GF-D8 (cell line): ENCODE data around the gene APOC1.

ENCODE experiments used
- DNase-seq: peaks from one replicate; lab custom pipeline; 2025; lab: John Stamatoyannopoulos, UW

APOC1 gene

DNA sequence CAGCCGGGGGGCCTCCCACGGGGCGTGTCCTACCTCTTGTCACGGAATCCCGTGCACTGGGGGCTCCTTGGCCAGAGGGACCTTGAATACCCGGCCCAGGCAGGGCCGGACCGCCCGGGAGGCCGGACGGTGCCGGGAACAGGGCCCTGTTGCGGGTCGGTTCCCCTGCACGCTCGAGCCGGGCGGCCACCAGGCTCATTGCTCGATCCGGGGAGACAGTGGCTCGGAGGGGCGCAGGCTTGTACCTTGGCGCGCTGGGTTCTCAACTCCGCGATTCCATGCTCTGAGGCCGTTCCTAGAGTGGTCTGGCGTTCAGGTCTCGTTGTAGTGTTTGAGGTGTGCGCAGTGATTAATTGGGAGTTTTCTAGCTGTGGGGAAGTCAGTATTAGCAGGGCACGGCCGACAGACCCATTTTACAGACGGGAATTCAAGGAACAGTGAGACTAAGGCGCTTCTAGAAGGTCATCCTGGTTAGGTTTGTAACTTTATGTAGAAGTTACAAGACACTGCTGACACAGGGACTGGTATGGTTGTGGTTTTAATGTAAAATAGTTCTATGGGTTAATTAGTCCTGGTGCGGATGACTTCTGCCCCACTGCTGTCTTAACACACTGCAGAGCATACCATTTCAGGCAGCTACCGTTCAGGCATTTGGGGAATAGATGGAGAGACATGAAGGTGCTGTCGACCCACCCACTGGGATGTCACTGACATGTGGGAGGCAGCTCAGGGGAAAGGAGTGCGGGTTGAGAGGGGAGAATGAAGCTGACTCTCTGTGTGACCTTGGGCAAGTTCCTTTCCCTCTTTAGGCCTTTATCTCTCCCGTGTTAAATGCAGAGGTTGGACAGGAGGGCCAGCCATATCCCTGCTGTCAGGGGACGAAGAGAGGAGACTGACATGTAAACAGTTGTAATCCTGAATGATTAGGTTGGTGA lies 41.4 kb downstream of the APOC1 start:
- no peak for DNase-seq

DNA sequence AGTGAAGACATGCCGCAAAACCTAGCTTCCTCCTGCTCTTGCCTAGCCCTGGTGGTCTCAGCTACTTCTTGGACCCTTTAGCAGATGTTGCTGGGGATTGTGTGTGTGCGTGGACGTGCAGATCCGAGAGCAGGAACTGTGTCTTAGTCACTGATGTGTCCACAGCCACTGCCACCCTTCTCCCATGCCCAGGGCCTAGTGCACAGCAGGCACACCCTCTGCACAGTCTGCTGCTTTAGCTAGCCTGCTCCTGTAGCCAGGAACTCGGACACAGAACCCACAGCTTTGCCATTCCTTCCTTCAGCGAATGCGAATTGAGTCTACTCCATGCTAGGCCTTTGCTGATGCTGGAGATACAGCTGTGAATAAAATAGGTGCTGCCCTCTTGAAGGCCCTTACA lies 43.1 kb downstream of the APOC1 start:
- no peak for DNase-seq

DNA sequence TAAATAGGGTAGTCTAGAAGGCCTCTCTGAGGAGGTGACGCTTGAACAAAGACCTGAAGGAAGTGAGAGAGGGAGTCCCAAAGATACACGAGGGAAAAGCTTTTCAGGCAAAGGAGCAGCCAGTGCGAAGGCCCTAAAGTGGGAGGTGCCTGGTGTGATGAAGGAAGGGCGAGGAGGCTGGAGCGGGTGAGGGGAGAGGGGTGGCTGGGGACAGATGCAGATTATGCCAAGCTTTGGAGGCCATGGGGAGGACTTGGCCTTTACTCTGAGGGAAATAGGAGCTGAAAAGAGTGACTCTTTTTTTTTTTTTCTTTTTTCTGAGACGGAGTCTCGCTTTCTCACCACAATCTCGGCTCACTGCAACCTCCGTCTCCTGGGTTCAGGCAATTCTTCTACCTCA lies 43.7 kb downstream of the APOC1 start:
- no peak for DNase-seq

DNA sequence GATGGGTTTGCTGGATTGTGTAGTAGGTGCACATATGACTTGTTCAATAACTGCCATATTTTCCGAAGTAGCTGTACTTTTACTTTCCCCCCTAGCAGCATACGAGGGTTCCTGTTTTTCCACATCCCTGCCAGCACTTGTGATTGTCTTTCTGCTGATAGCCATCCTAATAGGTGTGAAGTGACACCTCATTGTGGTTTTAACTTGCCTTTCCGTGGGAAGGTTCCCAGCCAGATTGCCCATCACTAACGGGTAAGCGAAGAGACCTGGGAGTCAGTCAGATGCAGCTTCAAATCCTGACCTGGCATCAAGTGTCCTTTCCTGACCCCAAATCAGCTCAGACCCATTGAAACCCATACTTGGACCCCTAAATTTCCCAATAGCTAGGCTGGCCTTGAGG lies 45.3 kb downstream of the APOC1 start:
- no peak for DNase-seq

DNA sequence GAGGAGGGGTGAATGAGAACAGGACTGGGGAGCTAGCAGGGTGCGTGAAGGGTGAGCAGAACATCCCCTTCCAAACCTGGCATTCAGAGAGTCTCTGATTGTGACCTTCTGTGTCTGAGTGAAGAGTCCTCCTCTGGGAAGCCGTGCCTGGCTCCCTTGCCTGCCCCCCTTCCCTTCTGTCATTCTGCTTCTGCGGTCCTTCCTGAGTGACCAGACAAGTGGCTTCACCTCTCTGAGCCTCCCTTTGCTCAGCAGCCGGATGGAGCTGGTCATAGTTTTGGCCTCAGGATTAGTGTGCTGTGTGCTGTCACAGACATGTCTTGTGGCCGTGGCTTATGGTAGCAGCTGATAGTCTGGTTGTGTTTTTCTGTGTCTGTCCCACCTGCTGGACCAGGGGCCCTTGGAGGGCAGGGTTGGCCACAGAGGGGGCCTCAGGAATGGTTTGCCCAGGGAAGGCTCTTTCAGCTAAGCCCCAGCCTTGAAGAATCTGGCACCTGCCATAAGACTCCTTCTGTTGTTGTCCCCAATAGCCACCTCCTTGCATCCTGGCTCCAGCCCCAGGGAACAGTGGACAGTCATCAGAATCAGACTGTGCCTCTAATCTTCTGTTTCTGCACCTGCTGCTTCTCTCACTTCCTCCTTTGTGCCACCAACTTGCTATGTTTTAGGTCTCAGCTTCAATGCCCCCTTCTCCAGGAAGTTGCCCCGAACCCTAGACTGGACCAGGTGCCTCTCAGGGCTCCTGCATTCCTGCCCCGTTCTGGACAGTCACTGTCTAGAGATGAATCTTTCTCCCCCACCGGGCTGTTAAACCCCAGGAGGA lies 46.7 kb downstream of the APOC1 start:
- no peak for DNase-seq

DNA sequence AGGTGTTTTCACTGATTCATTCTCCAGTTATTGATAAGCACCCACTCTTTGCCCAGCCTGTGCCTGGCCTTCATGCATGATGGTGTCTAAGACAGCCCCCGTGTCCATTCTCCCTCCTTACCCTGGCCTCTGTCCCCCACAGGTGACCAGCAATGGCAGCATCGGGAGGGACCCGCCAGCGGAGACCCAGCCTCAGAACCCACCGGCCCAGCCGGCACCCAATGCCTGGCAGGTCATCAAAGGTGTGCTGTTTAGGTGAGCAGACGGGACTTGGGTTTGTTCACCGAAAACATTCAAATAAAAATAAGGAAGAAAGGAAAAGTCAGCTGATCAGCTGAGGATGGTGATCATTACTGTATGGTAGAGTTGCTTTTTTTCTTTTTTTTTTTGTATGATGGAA lies 47.4 kb downstream of the APOC1 start:
- no peak for DNase-seq

DNA sequence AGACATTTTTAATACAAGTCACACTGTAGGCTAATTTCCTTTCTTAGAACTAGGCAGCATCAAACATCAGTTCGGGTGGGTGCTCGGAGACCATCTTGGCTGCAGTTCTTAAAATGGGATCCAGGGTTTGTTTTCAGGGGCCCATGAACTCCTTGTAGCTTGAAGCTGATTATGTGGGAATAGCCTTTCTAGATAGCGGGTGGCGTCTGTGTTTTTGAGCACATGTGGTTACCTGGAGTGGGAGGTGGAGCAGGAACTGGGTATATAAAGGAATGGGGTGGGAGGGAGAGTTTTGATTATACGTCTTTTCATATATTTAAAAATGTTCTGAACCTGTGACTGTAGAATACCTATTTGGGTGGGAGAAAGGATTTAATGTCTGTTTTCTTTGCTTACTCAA lies 53.7 kb downstream of the APOC1 start:
- no peak for DNase-seq

DNA sequence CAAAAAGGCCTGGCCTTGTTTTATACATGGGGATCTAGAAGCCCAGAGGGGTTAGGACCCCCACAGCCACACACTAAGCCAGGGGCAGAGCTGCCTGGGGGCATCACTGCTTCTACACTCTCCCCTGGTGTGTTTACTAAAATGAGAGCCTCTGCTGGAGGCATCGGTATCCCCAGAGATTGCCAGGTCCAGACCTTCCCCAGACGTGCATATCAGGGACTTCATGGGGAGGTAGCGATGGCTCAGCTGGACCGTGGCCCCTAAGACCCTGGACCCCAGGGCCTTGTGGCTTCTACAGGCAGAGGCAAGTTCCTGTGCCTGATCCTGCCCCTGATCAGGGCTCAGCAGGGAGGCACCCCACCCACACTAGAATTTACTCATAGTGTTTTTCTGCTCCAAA lies 54.3 kb downstream of the APOC1 start:
- no peak for DNase-seq
